SK-N-SH treated with all-trans-retinoic acid at 6 μM for 48 hours (cell line): ENCODE results near the gene EFNA4.

Source experiments
- ATAC-seq: fragments of 200-7000 bp; cut with Tn5 transposase; 3 replicates; pipeline ENCODE4 v1.9.1; 2020; ENCODE audit warnings: mild to moderate bottlenecking, moderate library complexity
- BACH2 ChIP-seq: fragments of 250-450 bp; sonication (Bioruptor Pico); IDR thresholded peaks from 2 replicates; pipeline ENCODE4 v1.9.0; 2021; ENCODE audit warnings: mild to moderate bottlenecking, borderline replicate concordance
- CREB5 ChIP-seq: fragments of 250-450 bp; sonication (Bioruptor Pico); IDR thresholded peaks from 2 replicates; pipeline ENCODE4 v1.5.1; 2020; ENCODE audit warnings: low read depth, mild to moderate bottlenecking, moderate library complexity
- CSDC2 ChIP-seq: fragments of 250-450 bp; sonication (Bioruptor Pico); IDR thresholded peaks from 2 replicates; pipeline ENCODE4 v1.5.0; 2020; ENCODE audit warnings: mild to moderate bottlenecking, moderate library complexity
- CSRNP3 ChIP-seq: fragments of 250-450 bp; sonication (Bioruptor Pico); IDR thresholded peaks from 2 replicates; pipeline ENCODE4 v1.5.1; 2021; ENCODE audit warnings: mild to moderate bottlenecking, moderate library complexity
- ESRRG ChIP-seq: fragments of 250-450 bp; sonication (Bioruptor Pico); IDR thresholded peaks from 2 replicates; pipeline ENCODE4 v1.6.1; 2021; ENCODE audit warnings: mild to moderate bottlenecking
- GLIS3 ChIP-seq: fragments of 250-450 bp; sonication (Bioruptor Pico); IDR thresholded peaks from 2 replicates; pipeline ENCODE4 v1.5.0; 2020; ENCODE audit warnings: mild to moderate bottlenecking, moderate library complexity
- ISL1 ChIP-seq: fragments of 250-450 bp; sonication (Bioruptor Pico); IDR thresholded peaks from 2 replicates; pipeline ENCODE4 v2.1.2; 2022; ENCODE audit warnings: mild to moderate bottlenecking, moderate library complexity
- OSR1 ChIP-seq: fragments of 250-450 bp; sonication (Bioruptor Pico); IDR thresholded peaks from 2 replicates; pipeline ENCODE4 v1.8.0; 2022; ENCODE audit warnings: moderate library complexity, mild to moderate bottlenecking, inconsistent platforms
- SNAI2 ChIP-seq: fragments of 250-450 bp; sonication (Bioruptor Pico); IDR thresholded peaks from 2 replicates; pipeline ENCODE4 v1.5.0; 2020; ENCODE audit warnings: mild to moderate bottlenecking, moderate library complexity
- TCF4 ChIP-seq: fragments of 250-450 bp; sonication (Bioruptor Pico); IDR thresholded peaks from 2 replicates; pipeline ENCODE4 v1.8.0; 2021; ENCODE audit warnings: mild to moderate bottlenecking, moderate library complexity, borderline replicate concordance
- TOX ChIP-seq: fragments of 250-450 bp; sonication (Bioruptor Pico); IDR thresholded peaks from 2 replicates; pipeline ENCODE4 v1.8.0; 2021; ENCODE audit warnings: mild to moderate bottlenecking, moderate library complexity, borderline replicate concordance
- TSHZ2 ChIP-seq: fragments of 250-450 bp; sonication (Bioruptor Pico); IDR thresholded peaks from 2 replicates; pipeline ENCODE4 v1.5.0; 2020; ENCODE audit warnings: mild to moderate bottlenecking, moderate library complexity
- ZFP3 ChIP-seq: fragments of 250-450 bp; sonication (Bioruptor Pico); IDR thresholded peaks from 2 replicates; pipeline ENCODE4 v1.5.0; 2020; ENCODE audit warnings: mild to moderate bottlenecking, moderate library complexity
- ZFP30 ChIP-seq: fragments of 450-650 bp; formaldehyde crosslinking; IDR thresholded peaks from 2 replicates; pipeline ENCODE4 v1.5.0; 2022; ENCODE audit warnings: mild to moderate bottlenecking, moderate library complexity
- ZNF8 ChIP-seq: fragments of 450-650 bp; formaldehyde crosslinking; IDR thresholded peaks from 2 replicates; pipeline ENCODE4 v1.5.0; 2020; ENCODE audit warnings: mild to moderate bottlenecking, moderate library complexity
- TF ChIP-seq, protein P1 (sequence below): fragments of 250-450 bp; sonication (Bioruptor Pico); IDR thresholded peaks from 2 replicates; pipeline ENCODE4 v1.8.0; 2021; ENCODE audit warnings: low read depth, mild to moderate bottlenecking, moderate library complexity, borderline replicate concordance

EFNA4 gene

GRCh38 chr1:155082301-155083051 is 18.9 kb downstream of the EFNA4 start:
- no peak for TF ChIP-seq TSHZ2
- TF ChIP-seq, all 23 proteins: peak for 0
- no peak for ATAC-seq

- ATAC-seq, result no peak
- no peak for TF ChIP-seq ZFP30 (CRISPR knock-in tag)
- no peak for TF ChIP-seq SNAI2 (CRISPR knock-in tag)
- TF ChIP-seq, protein P1, sequence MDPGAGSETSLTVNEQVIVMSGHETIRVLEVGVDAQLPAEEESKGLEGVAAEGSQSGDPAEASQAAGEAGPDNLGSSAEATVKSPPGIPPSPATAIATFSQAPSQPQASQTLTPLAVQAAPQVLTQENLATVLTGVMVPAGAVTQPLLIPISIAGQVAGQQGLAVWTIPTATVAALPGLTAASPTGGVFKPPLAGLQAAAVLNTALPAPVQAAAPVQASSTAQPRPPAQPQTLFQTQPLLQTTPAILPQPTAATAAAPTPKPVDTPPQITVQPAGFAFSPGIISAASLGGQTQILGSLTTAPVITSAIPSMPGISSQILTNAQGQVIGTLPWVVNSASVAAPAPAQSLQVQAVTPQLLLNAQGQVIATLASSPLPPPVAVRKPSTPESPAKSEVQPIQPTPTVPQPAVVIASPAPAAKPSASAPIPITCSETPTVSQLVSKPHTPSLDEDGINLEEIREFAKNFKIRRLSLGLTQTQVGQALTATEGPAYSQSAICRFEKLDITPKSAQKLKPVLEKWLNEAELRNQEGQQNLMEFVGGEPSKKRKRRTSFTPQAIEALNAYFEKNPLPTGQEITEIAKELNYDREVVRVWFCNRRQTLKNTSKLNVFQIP (CRISPR knock-in tag), result no peak
- TF ChIP-seq CSDC2 (CRISPR knock-in tag), result no peak
- TF ChIP-seq OSR1, result no peak
- TF ChIP-seq ESRRG (CRISPR knock-in tag), result no peak
- no peak for TF ChIP-seq GLIS3
- no peak for TF ChIP-seq TCF4 (CRISPR knock-in tag)
- TF ChIP-seq BACH2 (CRISPR knock-in tag), result no peak
- no peak for TF ChIP-seq ZFP3 (CRISPR knock-in tag)
- no peak for TF ChIP-seq ISL1
- no peak for TF ChIP-seq TSHZ2
These were observed 19.6 kb downstream of the EFNA4 start for GRCh38 chr1:155083052-155083541.

DNA sequence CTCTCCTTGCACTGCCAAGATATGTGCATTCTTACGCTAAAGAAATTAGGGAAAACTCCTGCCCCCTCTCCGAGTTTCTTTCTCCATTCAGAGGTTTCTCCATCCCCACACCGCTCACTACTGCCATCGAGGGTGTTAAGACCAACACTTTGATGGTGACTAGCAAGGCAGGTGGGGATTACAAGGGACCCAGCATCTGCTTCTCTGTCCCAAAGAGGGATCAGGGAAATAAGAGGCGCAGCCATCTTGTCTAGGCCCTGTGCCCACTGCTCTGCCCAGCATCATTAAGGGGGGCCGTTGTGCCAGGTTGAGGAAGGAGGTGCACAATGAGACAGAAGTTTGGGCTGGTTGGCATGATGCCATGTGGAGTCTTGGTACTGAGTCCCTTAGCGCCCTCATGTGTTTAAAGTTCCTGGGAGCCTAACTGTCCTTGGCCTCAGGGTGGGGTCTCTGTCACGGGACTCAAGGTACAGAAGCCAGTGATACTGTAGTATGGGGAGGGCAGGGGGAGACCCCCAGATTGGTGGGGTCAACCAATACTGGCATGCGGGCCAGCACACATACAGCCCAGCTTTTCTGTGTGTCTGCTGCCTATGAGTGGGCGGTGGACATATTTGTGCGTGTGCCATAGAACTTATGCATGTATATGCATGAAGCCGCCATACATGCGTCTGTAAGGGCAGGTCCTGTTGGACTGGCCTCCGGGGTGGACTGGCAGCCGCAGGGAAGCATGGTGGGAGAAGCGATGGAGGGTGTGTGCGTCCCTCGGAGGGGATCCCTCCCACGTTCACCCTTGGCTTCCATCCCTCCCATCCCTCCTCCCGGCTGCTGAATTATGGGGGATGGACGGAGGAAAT is 20.6 kb downstream of the EFNA4 start:
- TF ChIP-seq ZNF8 (CRISPR knock-in tag) (no peak), TCF4 (CRISPR knock-in tag) (no peak), TOX (CRISPR knock-in tag) (no peak), CSRNP3 (no peak), CREB5 (CRISPR knock-in tag) (no peak), OSR1 (no peak)
- TF ChIP-seq, protein P1 (CRISPR knock-in tag), result no peak
- TF ChIP-seq, all 23 proteins: peak for 0

More for the DNA sequence above, 20.6 kb downstream of the EFNA4 start:
- peak; percentile 8 for ATAC-seq
